Breast epithelium (tissue), 4 donors: Measurements from ENCODE around the gene ATP1A1. TPM values are rescaled to one million over a fixed set of nuclear protein-coding genes. Genes with fewer than 3 reads are reported as not detected.

Experiments used
- DNase-seq, 2 donors: peaks; one replicate each; pipeline ENCODE4 v3.0.0-alpha.2; 2019; ENCODE audit warnings: low spot score in 2 of 2
- H3K27ac ChIP-seq, 2 donors: fragments of 200-600 bp; sonication (generic) in 1 of 2; one replicate each; pipeline ENCODE4 v1.5.1; 2016 to 2019; ENCODE audit warnings: mild to moderate bottlenecking in 1 of 2
- H3K27me3 ChIP-seq, 2 donors: fragments of 200-600 bp; sonication (generic) in 1 of 2; one replicate each; pipeline versions ENCODE4 v1.5.1 to v1.6.0; 2017 to 2019; ENCODE audit warnings: control low read depth in 1 of 2, mild to moderate bottlenecking in 1 of 2
- H3K36me3 ChIP-seq: fragments of 200-600 bp; one replicate; pipeline ENCODE4 v1.5.1; 2019
- H3K4me1 ChIP-seq, 2 donors: fragments of 200-600 bp; sonication (generic); one replicate each; pipeline ENCODE4 v1.5.1; 2016 to 2019; ENCODE audit warnings: control low read depth in 1 of 2
- H3K4me3 ChIP-seq, 3 donors: fragments of 200-600 bp; sonication (generic); 1 replicate in 2 of 3; 2 replicates in 1 of 3; pipeline ENCODE4 v1.5.1; 2016 to 2019; ENCODE audit warnings: mild to moderate bottlenecking in 3 of 3, moderate library complexity in 2 of 3
- H3K9me3 ChIP-seq, 2 donors: fragments of 200-600 bp; sonication (generic) in 1 of 2; one replicate each; pipeline ENCODE4 v1.5.1; 2016 to 2019; ENCODE audit warnings: control low read depth in 1 of 2
- CTCF ChIP-seq, 3 donors: fragments of 450-650 bp; IDR thresholded peaks; one replicate each; pipeline ENCODE4 v1.5.1; 2016 to 2017; ENCODE audit warnings: antibody characterized with exemption in 3 of 3, mild to moderate bottlenecking in 3 of 3, moderate library complexity in 3 of 3
- POLR2A ChIP-seq: fragments of 450-650 bp; IDR thresholded peaks from one replicate; pipeline ENCODE4 v1.6.1; 2016; ENCODE audit warnings: antibody characterized with exemption, mild to moderate bottlenecking, moderate library complexity
- POLR2AphosphoS5 ChIP-seq, 3 donors: sonication (generic); formaldehyde crosslinking; IDR thresholded peaks; one replicate each; pipeline ENCODE4 v1.6.1; 2017; ENCODE audit warnings: antibody characterized with exemption in 3 of 3
- intact Hi-C: fragments of 100-400 bp; cut with DNase I; formaldehyde crosslinking; loops from one replicate; pipeline ENCODE4 v1.15.1; 2023; ENCODE audit warnings: low total_unique reads
- total RNA-seq, 3 donors: library from RNA; depleted of rRNA; stranded (reverse); fragments of >200 nt; gene quantifications; one replicate each; pipeline ENCODE4 v1.1.0, GENCODE V29; 2016

The ATP1A1 gene
- total RNA-seq, result 100 to 1,000 TPM; 235 to 423 (median 331) TPM

GRCh38 chr1:116372651-116373430 lies at the start of gene ATP1A1:
Gene ATP1A1, plus strand, starts transcription at chr1:116373244. Its CDS starts 268 bp downstream, at chr1:116373512.
- Histone ChIP-seq H3K9me3 (no peaks in the 10 kb centered on the region), H3K4me1 (peaks cover 3 to 26% of the 10 kb centered on the region in 2 donors), H3K27ac (peak within 1 kb of the TSS; percentile 98 to 99), H3K4me3 (peak within 1 kb of the TSS; percentile 75 to 97 (median 95)), H3K27me3 (no peaks in the 10 kb centered on the region), H3K36me3 (no peaks in the 10 kb centered on the region)
- intact Hi-C loops, result no loop called here
- peak; percentile 98 for DNase-seq
- TF ChIP-seq POLR2A (peak; percentile 95), CTCF (IDR thresholded peaks at IDR 0.05) (peak in 1 of 3 donors; percentile 25), POLR2AphosphoS5 (IDR thresholded peaks at IDR 0.05) (peak; percentile 79 to 97 (median 88))

- Histone ChIP-seq H3K4me1 (peaks cover 0 to 5% of the 10 kb centered on the region in 2 donors), H3K4me3 (no peak overlapping the region), H3K9me3 (no peaks in the 10 kb centered on the region), H3K27me3 (no peaks in the 10 kb centered on the region), H3K36me3 (no peaks in the 10 kb centered on the region), H3K27ac (no peak overlapping the region)
- DNase-seq, result no peak
- intact Hi-C loops, result no loop called here
- TF ChIP-seq CTCF (IDR thresholded peaks at IDR 0.05) (no peak), POLR2AphosphoS5 (IDR thresholded peaks at IDR 0.05) (no peak), POLR2A (no peak)
Measured at GRCh38 chr1:116323491-116323890, 49.6 kb upstream of the ATP1A1 start.

GRCh38 chr1:116324411-116324810 lies 48.6 kb upstream of the ATP1A1 start:
- Histone ChIP-seq H3K27ac (peak overlapping the region; percentile 1 to 83), H3K36me3 (no peaks in the 10 kb centered on the region), H3K9me3 (no peaks in the 10 kb centered on the region), H3K27me3 (no peaks in the 10 kb centered on the region), H3K4me3 (no peak overlapping the region), H3K4me1 (peaks cover 0 to 5% of the 10 kb centered on the region in 2 donors)
- intact Hi-C loops, result no loop called here
- TF ChIP-seq CTCF (IDR thresholded peaks at IDR 0.05), result no peak
- no peak for TF ChIP-seq POLR2AphosphoS5 (IDR thresholded peaks at IDR 0.05)
- TF ChIP-seq POLR2A, result no peak
- no peak for DNase-seq

- H3K4me1 ChIP-seq, result peaks cover 0 to 5% of the 10 kb centered on the region in 2 donors
Measured at GRCh38 chr1:116325104-116325503, 47.9 kb upstream of the ATP1A1 start.

More at GRCh38 chr1:116325104-116325503, 47.9 kb upstream of the ATP1A1 start:
- intact Hi-C loops, result no loop called here
- H3K4me3 ChIP-seq, result no peak overlapping the region
- no peak for DNase-seq
- peak overlapping the region in 1 of 2 donors; percentile 83 for H3K27ac ChIP-seq
- no peaks in the 10 kb centered on the region for H3K27me3 ChIP-seq
- TF ChIP-seq POLR2A, result no peak
- no peak for TF ChIP-seq CTCF (IDR thresholded peaks at IDR 0.05)
- TF ChIP-seq POLR2AphosphoS5 (IDR thresholded peaks at IDR 0.05), result no peak
- H3K9me3 ChIP-seq, result no peaks in the 10 kb centered on the region
- H3K36me3 ChIP-seq, result no peaks in the 10 kb centered on the region
